HG03342 (cell line): Measurements from ENCODE around the gene IGDCC3.
"Not testable (repeated sequence)": the region's sequence is repeated elsewhere in the genome, so short reads cannot be mapped to it uniquely, and the experiment has no call there.

ENCODE experiments used
- ATAC-seq: cut with Tn5 transposase; IDR thresholded peaks from one replicate; pipeline ENCODE4 v1.9.1; 2021; ENCODE audit warnings: mild to moderate bottlenecking, moderate library complexity; ENCODE audit not compliant: unreplicated experiment

IGDCC3 gene

DNA sequence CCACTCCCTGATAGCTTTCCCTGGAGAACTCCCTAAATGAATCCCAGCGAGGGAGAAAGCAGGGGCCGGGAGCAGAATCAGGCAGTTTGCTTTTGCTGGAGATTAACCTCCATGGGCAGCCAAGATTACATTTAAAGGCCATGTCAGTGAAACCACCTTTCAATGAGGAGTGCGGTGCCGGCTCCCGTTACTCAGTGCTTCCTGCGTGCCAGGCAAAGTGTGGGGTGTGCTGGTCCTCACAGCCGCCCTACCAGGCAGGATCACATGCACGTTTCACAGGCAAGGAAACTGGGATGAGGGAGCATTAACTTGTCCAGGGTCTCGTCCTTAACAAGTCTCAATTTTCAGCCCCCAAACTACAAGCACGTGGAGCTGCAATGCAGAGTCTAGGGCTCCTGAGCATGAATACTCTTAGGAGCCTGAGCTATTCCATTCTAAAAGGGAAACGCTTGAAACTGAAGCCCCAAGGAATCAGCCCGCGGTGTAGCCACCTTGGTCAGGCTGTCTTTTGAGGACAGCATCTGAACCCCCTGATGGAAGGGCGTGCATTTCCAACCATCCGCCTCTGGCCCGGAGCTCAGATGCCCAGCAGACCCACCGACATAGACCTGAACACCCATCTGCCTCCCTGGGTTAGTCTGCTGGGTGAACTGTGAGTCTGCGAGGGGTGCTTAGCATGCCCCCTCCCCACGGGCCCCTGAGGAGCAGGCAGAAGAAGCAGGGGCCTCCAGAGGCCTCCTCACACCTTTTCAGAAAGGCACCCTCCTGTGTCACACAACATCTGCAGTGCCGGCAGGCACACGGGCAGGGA is 5.6 kb downstream of the IGDCC3 start:
- ATAC-seq: no peak

DNA sequence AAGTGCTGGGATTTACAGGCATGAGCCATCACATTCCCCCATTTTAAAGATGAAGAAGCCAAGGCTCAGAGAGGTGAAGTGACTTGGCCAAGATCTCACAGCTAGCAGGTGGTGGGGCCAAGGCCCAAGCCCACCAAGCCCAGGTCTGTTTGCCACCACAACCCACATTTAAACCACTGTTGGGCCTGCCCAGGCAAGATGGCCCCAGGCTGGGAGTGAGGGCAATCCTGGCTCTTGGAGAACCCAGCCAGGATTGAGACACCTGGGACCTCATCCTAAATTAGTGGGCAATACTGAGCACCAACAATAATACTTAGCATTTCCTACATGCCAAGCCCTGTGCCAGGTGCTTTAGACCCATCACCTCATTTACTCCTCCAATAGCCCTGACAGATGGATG is 6.9 kb downstream of the IGDCC3 start:
- ATAC-seq: no peak

DNA sequence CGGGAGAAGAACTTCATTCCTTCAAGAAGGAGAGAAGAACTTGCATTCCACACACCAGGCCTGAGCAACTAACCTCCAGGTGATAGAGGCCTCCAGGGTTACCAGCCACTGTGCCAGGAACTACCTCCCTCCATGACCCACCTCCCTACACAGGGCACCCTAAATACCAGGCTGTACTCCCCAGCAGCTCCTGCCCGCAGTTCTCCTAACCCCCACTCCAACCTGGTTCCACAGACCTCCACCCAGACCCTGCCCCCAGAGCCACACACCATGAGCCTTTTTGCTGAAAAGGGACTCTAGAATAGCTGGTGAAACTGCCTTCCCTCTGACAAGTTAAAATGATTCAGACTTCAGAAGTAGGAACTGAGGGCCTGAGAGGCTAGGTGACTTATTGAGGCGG is 8.2 kb downstream of the IGDCC3 start:
- ATAC-seq: no peak

DNA sequence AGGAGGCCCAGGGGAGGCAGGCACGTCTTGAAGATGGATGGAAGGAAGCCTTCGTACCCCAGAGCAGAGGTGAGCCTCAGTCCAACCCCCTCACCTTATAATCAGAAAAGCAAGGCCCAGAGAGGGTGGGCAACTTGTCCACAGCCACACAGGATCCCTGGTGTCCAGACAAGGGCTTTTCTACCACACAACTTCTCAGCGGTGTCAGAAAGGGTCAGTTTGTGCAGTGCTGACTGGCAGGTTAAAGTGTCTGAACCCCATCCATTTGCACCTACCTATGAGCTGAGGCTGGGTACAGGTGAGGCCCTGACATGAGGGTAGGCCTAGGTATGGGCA is 8.6 kb downstream of the IGDCC3 start:
- no peak for ATAC-seq

DNA sequence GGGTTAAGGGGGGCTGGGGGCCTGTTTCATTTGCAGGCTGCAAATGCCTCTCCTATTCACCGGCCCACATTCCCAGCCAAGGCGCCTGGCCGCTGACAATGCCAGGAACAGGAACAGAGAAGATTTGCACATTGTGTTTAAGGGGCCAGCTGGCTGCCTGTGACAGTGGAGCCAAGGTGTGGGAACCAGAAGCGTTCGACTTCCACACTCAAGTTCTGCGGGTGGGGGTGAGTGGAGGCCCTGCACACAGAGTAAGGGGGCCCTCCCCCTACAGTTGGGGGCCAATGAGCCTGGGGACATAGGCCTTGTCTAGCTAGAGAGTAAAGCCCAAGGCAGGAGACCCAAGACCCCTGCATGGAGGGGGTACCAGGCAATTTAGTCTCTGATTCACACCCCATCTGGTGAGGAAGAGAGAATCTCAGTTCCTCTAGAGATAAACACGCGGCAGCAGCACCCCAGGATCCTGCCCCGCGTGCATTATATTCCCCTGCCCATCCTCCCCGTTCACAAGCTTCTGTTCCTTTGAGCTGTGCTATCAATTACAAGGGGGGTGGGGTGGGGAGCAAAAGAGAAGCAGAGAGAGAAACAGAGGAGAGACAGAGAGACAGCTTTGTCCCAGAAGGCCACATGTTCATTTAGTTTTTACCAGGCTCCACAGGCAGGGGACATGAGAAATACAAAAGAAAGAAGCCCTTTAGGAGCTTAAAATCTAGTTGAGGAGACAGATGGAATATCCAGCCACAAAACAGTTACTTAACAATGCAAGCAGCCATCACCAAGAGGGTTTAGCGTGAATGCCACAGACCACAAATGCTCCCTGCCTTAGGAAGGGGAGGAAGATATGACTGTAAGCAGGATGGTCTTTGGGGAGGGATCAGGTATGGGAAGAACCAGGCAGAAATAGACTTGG is 9.2 kb downstream of the IGDCC3 start:
- no peak for ATAC-seq

DNA sequence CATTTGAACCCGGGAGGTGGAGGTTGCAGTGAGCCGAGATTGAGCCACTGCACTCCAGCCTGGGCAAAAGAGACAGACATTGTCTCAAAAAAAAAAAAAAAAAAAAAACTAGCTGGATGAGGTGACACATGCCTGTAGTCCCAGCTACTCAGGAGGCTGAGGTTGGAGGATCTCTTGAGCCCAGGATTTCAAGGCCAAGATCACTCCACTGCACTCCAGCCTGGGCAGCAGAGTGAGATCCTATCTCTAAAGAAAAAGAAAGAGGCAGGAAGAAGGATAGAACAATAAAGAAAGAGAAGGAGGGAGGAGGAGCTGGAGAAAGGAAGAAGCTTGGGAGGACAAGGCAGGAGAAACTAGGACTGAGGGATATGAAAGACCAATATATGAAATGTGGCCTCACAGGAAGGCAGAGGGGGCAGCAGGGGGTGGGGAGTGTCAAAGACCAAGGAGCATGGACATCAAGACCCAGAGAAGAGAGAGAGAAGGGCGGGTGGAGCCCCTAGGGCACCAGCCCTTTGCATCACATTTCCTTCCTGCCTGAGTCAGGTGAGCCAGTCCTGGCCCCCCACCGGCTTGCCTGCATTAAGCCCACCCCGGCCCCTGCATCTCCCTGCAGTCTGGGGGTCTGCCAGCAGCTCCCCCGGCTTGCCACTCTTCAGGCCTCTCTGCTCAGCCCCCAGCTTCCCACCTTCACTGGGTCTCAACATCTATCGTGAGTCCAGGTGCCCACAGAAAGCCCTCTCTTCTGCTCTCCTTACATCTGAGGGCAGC is 11.5 kb downstream of the IGDCC3 start:
- ATAC-seq: no peak

DNA sequence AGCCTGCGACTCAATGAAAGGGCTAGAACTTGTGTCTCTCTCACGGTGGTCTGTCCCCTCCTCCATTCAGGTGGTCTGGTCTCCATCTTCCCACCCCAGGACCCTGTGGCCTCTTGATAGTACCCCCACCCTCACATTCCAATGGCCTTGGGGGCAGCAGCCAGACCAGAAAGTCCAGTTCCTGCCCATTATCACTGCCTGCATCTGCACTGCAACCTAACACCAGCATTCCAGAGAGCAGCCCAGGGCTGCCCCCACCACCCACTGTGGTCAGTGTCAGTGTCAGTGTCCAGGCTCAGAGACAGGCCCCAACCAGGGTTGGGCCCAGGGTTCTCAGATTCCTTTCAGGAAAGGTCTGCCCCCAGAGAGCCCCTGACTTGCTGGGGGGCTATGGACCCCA is 12.6 kb downstream of the IGDCC3 start:
- ATAC-seq: no peak

DNA sequence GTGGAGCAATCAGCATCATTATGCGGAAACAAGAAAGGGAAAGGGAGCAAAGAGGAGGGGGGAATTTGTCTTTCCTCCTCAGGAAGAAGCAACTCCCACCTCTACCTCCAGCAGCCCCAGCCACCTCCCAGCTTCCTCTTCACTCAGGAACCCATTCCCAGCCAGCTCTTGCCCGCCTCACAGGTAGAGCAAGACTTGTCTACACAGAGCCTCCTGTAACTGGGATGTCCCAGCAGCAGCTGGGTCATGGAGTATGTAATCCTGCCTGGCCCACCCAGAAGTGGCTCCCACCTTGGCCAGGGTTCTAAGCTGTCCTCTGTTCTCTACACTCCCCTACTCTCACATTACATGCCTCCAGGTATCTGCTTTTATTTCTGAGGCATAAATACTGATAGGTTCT is 14.0 kb downstream of the IGDCC3 start:
- no peak for ATAC-seq

DNA sequence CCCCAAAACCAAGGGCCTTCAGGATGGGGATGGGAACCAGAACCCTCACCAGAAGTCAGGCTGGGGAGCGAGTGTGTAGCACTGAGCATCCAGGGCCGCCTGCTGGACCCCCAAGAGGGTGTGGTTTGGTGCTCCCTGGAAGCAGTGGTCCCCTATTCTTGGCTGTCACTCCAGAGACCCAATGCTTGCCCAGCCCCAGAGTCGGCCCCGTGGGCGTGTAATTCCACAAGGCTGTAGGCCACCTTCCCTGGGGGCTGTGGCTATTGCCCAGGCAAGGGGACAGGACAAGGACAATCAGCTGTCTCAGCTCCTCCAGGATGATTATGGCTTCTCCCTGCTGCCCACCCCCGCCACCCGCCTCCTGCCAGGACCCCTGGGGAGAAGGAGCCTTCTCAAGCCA is 14.5 kb downstream of the IGDCC3 start:
- no peak for ATAC-seq

DNA sequence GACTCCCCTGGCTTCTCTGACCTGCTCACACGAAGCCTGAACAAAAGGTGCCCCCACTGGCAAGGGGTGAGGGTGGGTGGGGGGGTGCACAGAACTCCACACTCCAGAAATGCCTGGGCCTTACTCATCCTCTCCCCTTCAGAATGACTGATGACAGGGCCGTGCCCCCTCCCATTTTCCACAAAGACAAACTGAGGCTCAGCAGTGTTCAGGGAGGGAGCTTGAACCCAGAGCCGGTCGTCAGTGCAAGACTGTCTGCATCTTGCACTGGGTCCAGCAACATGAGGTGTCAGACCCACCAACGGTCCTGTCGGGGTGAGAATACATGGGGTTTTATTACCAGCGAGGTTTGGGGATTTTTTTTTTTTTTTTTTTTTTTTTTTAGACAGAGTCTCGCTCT is 15.3 kb downstream of the IGDCC3 start:
- ATAC-seq: no peak

DNA sequence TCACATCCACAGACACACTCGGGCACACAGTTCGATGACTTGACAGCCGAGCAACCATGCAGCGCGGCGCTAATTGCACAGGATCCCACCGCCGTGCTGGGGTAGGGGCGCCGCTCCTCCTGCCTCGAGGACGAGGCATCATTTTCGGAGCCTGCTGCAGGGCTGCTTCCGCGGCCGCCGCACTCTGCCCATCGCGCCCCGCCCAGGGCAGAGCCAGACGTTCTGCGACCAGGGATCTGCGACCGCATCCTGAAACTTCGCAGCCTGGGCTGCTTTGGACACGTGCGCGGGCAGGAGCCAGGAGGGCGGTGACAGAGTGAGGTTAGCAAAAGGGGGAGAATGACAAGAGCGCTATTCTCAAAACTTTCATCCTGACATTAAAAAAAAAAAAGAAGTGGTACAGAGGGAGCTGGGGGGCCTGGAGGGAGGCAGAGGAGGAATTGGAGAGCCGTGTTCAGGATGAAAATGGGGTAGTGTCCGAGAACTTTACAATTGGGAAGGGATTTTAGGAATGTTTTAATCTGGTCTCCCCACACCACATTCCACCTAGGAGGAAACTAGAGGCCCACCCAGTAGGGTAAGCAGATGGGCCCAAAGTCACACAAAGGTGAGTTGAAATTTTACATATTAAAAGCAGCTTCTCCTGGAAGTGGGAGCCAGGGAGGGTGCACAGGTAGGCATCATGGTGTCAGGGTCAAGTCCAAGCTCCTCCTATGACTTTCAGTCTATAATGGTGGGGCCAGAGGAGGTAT is 15.9 kb downstream of the IGDCC3 start:
- no peak for ATAC-seq

DNA sequence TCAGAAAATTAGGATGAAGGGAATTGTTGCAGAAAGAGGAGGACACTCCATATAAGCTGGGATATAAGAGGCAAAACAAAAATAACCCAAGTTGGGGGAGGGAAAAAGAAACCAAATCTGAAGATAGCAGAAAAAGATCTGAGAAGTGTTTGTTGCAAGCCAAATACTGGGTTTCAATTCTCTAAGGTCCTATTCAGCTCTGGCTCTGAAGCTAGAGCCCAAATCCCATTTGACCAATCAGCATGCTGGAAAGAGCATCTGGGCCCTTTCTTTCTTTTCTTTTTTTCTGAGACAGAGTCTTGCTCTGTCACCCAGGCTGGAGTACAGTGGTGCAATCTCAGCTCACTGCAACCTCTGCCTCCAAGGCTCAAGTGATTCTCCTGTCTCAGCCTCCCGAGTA is 17.3 kb downstream of the IGDCC3 start:
- ATAC-seq: no peak

DNA sequence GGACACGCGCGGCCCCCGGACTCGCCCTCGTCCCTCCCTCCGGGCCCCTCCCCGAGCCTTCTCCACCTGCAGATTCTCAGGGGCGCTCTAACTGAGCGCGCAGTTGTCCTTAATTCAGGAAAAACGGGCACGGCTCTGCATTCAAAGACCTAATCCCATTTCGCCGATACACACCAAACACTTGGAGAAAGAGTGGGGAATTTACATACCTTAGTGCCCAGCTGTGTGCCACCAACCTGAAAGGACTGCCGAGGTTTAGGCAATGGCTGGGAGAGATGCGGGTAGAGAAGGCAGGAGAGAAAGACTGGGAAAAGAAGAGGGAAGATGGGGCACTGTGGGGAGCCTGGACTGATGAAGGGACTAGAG is 21.8 kb downstream of the IGDCC3 start:
- ATAC-seq: no peak

DNA sequence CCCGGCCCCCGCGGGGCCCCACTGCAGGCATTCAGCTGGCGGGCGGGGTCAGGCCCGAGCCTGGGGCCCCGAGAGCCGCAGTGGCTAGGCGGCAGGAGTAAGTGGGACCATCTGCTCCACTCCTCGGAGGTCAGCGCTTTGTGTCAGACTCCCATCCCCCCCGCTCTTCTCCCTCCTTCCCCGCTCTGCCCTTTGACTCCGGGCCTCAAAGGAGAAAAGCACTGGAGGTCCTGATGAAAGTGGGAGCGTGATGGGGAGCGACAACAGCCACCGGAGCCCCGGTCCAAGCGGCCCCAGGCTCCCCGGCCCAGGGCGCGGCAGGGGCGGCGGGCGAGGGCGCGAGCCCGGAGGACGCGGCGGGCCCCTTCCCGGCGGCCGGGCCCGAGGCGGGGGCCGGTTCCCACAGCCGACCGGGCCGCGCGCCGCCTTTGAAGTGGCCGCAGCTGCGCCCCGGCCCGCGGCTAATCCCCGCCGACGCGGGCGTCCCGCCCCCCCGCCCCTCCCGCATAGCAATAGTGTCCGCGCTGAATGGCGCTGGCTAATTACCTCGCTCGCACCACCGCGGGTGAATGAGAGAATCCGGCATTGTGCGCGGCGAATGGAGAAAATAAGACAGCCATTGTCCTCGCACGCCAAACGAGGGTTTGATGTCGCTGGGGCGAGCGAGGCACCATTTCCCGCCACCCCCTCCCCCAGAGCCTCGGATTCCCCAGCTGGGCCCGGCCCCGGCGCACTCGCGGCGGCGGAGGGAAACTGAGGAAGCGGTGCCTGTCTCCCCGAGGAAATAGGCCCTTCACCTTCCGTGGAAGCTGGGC is 22.4 kb downstream of the IGDCC3 start:
- no peak for ATAC-seq

DNA sequence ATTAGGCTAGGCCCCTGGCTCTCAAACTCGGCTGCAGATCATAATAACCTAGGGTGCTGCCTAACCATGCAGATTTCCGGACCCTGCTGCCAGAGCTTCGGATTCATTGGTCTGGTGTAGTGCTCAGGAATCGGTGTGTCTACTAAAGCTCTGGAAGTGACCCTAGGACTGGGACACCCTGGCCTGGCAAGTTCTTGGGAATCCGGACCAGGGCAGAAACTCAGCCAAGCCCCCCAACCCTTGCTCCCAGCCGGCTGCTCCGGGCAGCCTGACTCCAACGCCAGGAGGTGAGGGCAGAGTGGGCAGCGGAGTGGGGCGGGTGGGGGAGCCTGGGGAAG is 23.0 kb downstream of the IGDCC3 start:
- ATAC-seq: no peak

DNA sequence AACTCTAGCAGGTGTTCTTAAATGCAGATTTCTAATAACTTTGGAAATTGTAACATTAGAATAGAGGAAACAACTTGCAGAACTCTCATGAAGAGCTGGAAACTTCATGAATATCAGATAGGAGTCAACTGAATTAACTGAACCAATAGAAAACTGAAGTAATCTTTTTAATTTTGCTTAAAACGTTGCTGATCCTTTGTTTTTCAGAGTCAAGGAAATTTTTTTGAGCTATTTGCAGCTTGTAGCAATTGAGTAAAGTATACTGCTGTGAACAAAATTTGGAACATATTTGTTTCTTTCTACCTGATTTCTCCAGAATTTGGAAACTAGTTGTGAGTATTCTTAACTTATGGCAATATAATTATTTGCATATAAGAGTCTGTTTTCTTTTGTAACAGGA is 25.8 kb downstream of the IGDCC3 start:
- not testable (repeated sequence) for ATAC-seq

DNA sequence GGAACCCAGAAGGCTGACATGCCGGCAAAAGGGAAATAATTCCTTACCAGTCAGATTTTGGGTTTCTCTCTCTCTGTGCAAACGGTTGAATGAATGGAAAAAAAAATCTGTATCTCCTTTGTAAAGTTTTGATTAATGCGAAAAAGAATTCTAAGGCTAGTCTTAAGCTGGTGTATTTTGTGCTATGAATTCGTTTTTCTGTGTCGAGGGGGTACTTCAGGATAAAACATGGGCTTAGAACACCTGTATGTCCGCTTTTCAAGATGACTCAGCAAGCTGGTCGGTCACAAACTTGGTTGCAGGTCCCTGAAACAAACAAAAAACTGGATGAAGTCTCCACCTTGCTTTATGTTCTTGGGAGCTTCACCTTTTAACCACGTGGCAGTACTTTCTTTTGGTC is 28.5 kb downstream of the IGDCC3 start:
- no peak for ATAC-seq

DNA sequence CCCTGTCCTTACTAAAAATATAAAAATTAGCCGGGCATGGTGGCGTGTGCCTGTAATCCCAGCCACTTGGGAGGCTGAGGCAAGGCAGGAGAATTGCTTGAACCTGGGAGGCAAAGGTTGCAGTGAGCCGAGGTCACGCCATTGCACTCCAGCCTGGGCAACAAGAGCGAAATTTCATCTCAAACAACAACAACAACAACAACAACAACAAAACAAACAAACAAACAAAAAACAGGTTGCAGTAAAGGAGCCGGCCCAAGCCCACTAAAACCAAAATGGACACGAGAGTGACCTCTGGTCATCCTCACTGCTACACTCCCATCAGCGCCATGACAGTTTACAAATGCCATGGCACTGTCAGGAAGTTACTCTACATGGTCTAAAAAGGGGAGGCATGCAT is 30.0 kb downstream of the IGDCC3 start:
- ATAC-seq: not testable (repeated sequence)

DNA sequence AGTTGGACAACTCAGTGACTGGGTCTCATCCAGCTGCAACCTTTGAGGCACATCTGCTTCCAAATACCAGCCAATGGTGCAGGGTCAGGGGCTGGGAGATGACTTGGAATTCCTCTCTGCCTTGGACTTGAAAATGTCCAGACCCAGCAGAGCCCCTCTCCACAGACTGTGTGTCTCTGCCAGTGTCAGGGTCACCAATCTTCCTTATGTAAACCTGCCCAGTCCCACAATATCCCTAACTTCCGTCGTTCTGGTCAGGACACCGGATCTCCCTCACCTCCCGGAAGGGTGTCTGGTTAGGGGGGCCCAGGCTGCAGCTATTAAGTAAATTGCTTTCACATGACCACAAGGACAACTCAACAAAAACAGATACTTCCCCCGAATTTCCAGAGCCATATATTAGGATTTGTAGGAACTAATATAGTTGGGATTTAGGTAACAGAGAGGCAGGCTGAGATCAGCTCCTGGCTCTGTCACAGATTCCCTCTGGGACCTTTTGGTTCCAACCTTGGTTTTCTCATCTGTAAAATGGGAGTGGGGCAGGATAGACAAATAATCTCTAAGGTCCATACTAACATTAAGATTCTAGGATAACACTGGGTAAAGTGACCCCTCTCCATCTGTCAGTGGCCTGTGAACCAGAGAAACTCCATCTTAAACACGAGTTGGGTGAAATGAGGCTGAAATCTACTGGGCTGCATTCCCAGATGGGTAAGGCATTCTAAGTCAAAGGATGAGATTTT is 30.8 kb downstream of the IGDCC3 start:
- ATAC-seq: no peak

DNA sequence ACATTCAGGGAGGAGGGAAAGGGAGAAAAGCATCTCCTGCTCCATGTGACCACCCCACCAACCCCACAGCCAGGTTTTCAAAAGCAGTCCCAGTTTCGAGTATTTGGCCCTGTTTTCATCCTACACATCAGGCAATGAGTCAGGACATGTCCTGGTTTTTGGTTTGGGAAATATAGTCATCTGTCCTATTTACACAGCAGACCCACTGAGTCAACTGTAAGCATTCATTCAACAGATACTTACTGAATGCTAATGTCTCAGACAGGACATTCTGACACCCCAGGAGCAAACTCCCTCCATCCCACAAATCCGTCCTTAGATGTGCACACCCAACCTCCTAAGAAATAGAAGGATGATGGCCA is 32.9 kb downstream of the IGDCC3 start:
- no peak for ATAC-seq
